SJCRH30 (cell line): Measurements from ENCODE around the gene LSAMP. TPM values are rescaled to one million over a fixed set of nuclear protein-coding genes. Genes with fewer than 3 reads are reported as not detected.

Experiments
- DNase-seq, 2 experiments: peaks; one replicate each; pipeline ENCODE4 v3.0.0-alpha.2; 2015 to 2020
- H3K27ac ChIP-seq: fragments of 250-450 bp; sonication (Bioruptor Pico); 2 replicates; pipeline ENCODE4 v1.5.1; 2020; ENCODE audit warnings: mild to moderate bottlenecking, moderate library complexity
- H3K27me3 ChIP-seq: fragments of 250-450 bp; sonication (Bioruptor Pico); 2 replicates; pipeline ENCODE4 v1.5.1; 2020; ENCODE audit warnings: mild to moderate bottlenecking, moderate library complexity
- H3K36me3 ChIP-seq: fragments of 250-450 bp; sonication (Bioruptor Pico); 2 replicates; pipeline ENCODE4 v1.5.1; 2020; ENCODE audit warnings: mild to moderate bottlenecking, moderate library complexity
- H3K4me1 ChIP-seq: fragments of 250-450 bp; sonication (Bioruptor Pico); 2 replicates; pipeline ENCODE4 v1.5.1; 2020; ENCODE audit warnings: mild to moderate bottlenecking, moderate library complexity
- H3K4me3 ChIP-seq: fragments of 250-450 bp; sonication (Bioruptor Pico); 2 replicates; pipeline ENCODE4 v1.5.1; 2020; ENCODE audit warnings: mild to moderate bottlenecking, moderate library complexity
- H3K9me3 ChIP-seq: fragments of 250-450 bp; sonication (Bioruptor Pico); replicated peaks from 2 replicates; pipeline ENCODE4 v1.5.1; 2020; ENCODE audit warnings: mild to moderate bottlenecking, moderate library complexity
- total RNA-seq: library from RNA; depleted of rRNA; stranded (reverse); fragments of >200 nt; shearing (Covaris generic); gene quantifications from 2 replicates; pipeline ENCODE4 v1.2.3, GENCODE V29; 2014

LSAMP gene
- total RNA-seq, 1 experiment from 2014 or later, result 0.02 TPM

GRCh38 chr3:115827495-115827894 is 617.8 kb downstream of the LSAMP start:
- no peaks in the 10 kb centered on the region for H3K4me1 ChIP-seq
- H3K27me3 ChIP-seq, result no peaks in the 10 kb centered on the region; the same call in 1 of the 2 replicates
- no peak for DNase-seq
- no peaks in the 10 kb centered on the region for H3K36me3 ChIP-seq
- H3K27ac ChIP-seq, result no peak overlapping the region
- no peak overlapping the region for H3K4me3 ChIP-seq
- no peaks in the 10 kb centered on the region for H3K9me3 ChIP-seq

- no peak overlapping the region for H3K27ac ChIP-seq
- H3K4me3 ChIP-seq, result no peak overlapping the region
- no peak for DNase-seq
- H3K27me3 ChIP-seq, result no peaks in the 10 kb centered on the region; the same call in 1 of the 2 replicates
- no peaks in the 10 kb centered on the region for H3K4me1 ChIP-seq
- no peaks in the 10 kb centered on the region for H3K9me3 ChIP-seq
- no peaks in the 10 kb centered on the region for H3K36me3 ChIP-seq
Measured at GRCh38 chr3:115825046-115825445, 620.2 kb downstream of the LSAMP start.

- no peaks in the 10 kb centered on the region for H3K9me3 ChIP-seq
- 0 out of 2 replicates have a peak, but pooled peaks cover 4% of the 10 kb centered on the region for H3K27me3 ChIP-seq
- H3K4me1 ChIP-seq, result no peaks in the 10 kb centered on the region
- H3K27ac ChIP-seq, result no peak overlapping the region
- DNase-seq, result no peak
- no peak overlapping the region for H3K4me3 ChIP-seq
- no peaks in the 10 kb centered on the region for H3K36me3 ChIP-seq
Measured at GRCh38 chr3:115823083-115823482, 622.2 kb downstream of the LSAMP start.

GRCh38 chr3:115822579-115822978 is 622.7 kb downstream of the LSAMP start:
- no peak for DNase-seq
- no peaks in the 10 kb centered on the region for H3K36me3 ChIP-seq
- H3K27ac ChIP-seq, result no peak overlapping the region

GRCh38 chr3:115819785-115820384 is 625.4 kb downstream of the LSAMP start:
- peak; percentile 65 to 86 for DNase-seq
- H3K27ac ChIP-seq, result no peak overlapping the region

More at GRCh38 chr3:115822579-115822978, 622.7 kb downstream of the LSAMP start:
- Histone ChIP-seq H3K4me1 (no peaks in the 10 kb centered on the region), H3K4me3 (no peak overlapping the region), H3K9me3 (no peaks in the 10 kb centered on the region), H3K27me3 (0 out of 2 replicates have a peak, but pooled peaks cover 4% of the 10 kb centered on the region)

GRCh38 chr3:115814778-115815380 is 630.4 kb downstream of the LSAMP start:
- no peak overlapping the region for H3K4me3 ChIP-seq
- peak; percentile 50 to 86 for DNase-seq
- H3K27me3 ChIP-seq, result peaks cover 4% of the 10 kb centered on the region; the same call in 1 of the 2 replicates
- H3K4me1 ChIP-seq, result no peaks in the 10 kb centered on the region
- no peak overlapping the region for H3K27ac ChIP-seq
- H3K9me3 ChIP-seq, result no peaks in the 10 kb centered on the region
- H3K36me3 ChIP-seq, result no peaks in the 10 kb centered on the region

More at GRCh38 chr3:115819785-115820384, 625.4 kb downstream of the LSAMP start:
- Histone ChIP-seq H3K27me3 (0 out of 2 replicates have a peak, but pooled peaks cover 4% of the 10 kb centered on the region), H3K9me3 (no peaks in the 10 kb centered on the region), H3K4me1 (no peaks in the 10 kb centered on the region), H3K4me3 (no peak overlapping the region), H3K36me3 (no peaks in the 10 kb centered on the region)

GRCh38 chr3:115814006-115814405 is 631.3 kb downstream of the LSAMP start:
- Histone ChIP-seq H3K4me3 (no peak overlapping the region), H3K9me3 (no peaks in the 10 kb centered on the region), H3K27ac (no peak overlapping the region), H3K36me3 (no peaks in the 10 kb centered on the region), H3K4me1 (no peaks in the 10 kb centered on the region), H3K27me3 (peaks cover 2% of the 10 kb centered on the region; the same call in 1 of the 2 replicates)
- no peak for DNase-seq

GRCh38 chr3:115808816-115809215 is 636.5 kb downstream of the LSAMP start:
- Histone ChIP-seq H3K36me3 (no peaks in the 10 kb centered on the region), H3K4me3 (no peak overlapping the region), H3K27ac (no peak overlapping the region), H3K27me3 (peaks cover 3% of the 10 kb centered on the region; the same call in 1 of the 2 replicates), H3K4me1 (no peaks in the 10 kb centered on the region), H3K9me3 (no peaks in the 10 kb centered on the region)
- DNase-seq, result no peak

GRCh38 chr3:115808244-115808643 is 637.0 kb downstream of the LSAMP start:
- H3K9me3 ChIP-seq, result no peaks in the 10 kb centered on the region
- no peak overlapping the region for H3K27ac ChIP-seq

GRCh38 chr3:115806501-115806900 is 638.8 kb downstream of the LSAMP start:
- no peak overlapping the region for H3K27ac ChIP-seq
- DNase-seq, result no peak
- H3K4me1 ChIP-seq, result no peaks in the 10 kb centered on the region

More at GRCh38 chr3:115808244-115808643, 637.0 kb downstream of the LSAMP start:
- H3K4me3 ChIP-seq, result no peak overlapping the region
- no peak for DNase-seq
- H3K27me3 ChIP-seq, result peaks cover 3% of the 10 kb centered on the region; the same call in 1 of the 2 replicates
- no peaks in the 10 kb centered on the region for H3K36me3 ChIP-seq
- H3K4me1 ChIP-seq, result no peaks in the 10 kb centered on the region

GRCh38 chr3:115805520-115805919 is 639.8 kb downstream of the LSAMP start:
- no peak for DNase-seq
- Histone ChIP-seq H3K4me3 (no peak overlapping the region), H3K4me1 (no peaks in the 10 kb centered on the region), H3K9me3 (no peaks in the 10 kb centered on the region), H3K27me3 (peaks cover 3% of the 10 kb centered on the region; the same call in 1 of the 2 replicates), H3K36me3 (no peaks in the 10 kb centered on the region), H3K27ac (no peak overlapping the region)

More at GRCh38 chr3:115806501-115806900, 638.8 kb downstream of the LSAMP start:
- H3K27me3 ChIP-seq, result peaks cover 3% of the 10 kb centered on the region; the same call in 1 of the 2 replicates
- H3K4me3 ChIP-seq, result no peak overlapping the region
- H3K9me3 ChIP-seq, result no peaks in the 10 kb centered on the region
- no peaks in the 10 kb centered on the region for H3K36me3 ChIP-seq

- Histone ChIP-seq H3K27ac (no peak overlapping the region), H3K27me3 (peaks cover 3% of the 10 kb centered on the region; the same call in 1 of the 2 replicates), H3K4me1 (no peaks in the 10 kb centered on the region), H3K4me3 (no peak overlapping the region), H3K9me3 (no peaks in the 10 kb centered on the region), H3K36me3 (no peaks in the 10 kb centered on the region)
- no peak for DNase-seq
Measured at GRCh38 chr3:115804713-115805119, 640.6 kb downstream of the LSAMP start.

- Histone ChIP-seq H3K27me3 (peaks cover 3% of the 10 kb centered on the region; the same call in 1 of the 2 replicates), H3K9me3 (no peaks in the 10 kb centered on the region), H3K36me3 (no peaks in the 10 kb centered on the region), H3K27ac (no peak overlapping the region), H3K4me3 (no peak overlapping the region), H3K4me1 (no peaks in the 10 kb centered on the region)
- DNase-seq, result no peak
Measured at GRCh38 chr3:115804200-115804599, 641.1 kb downstream of the LSAMP start.

- H3K36me3 ChIP-seq, result no peaks in the 10 kb centered on the region
- no peaks in the 10 kb centered on the region for H3K9me3 ChIP-seq
- H3K27me3 ChIP-seq, result peaks cover 3% of the 10 kb centered on the region; the same call in 1 of the 2 replicates
- DNase-seq, result no peak
- no peaks in the 10 kb centered on the region for H3K4me1 ChIP-seq
- H3K4me3 ChIP-seq, result no peak overlapping the region
- no peak overlapping the region for H3K27ac ChIP-seq
Measured at GRCh38 chr3:115803661-115804060, 641.6 kb downstream of the LSAMP start.

- DNase-seq, result no peak
- H3K9me3 ChIP-seq, result no peaks in the 10 kb centered on the region
- H3K4me3 ChIP-seq, result no peak overlapping the region
- no peak overlapping the region for H3K27ac ChIP-seq
- no peaks in the 10 kb centered on the region for H3K36me3 ChIP-seq
- no peaks in the 10 kb centered on the region for H3K4me1 ChIP-seq
- peaks cover 2% of the 10 kb centered on the region; the same call in 1 of the 2 replicates for H3K27me3 ChIP-seq
Measured at GRCh38 chr3:115800489-115801075, 644.7 kb downstream of the LSAMP start.
